Stimulated activated CD4-positive, alpha-beta T cell treated with anti-CD3 and anti-CD28 coated beads, Interleukin-15, amount 100 ng/mL, for 48 hours (primary cell): ENCODE data around the gene SKI.

Source experiments
- DNase-seq, 2 donors: peaks; one replicate each; pipeline ENCODE4 v3.0.0-alpha.2; 2020; ENCODE audit warnings: low read depth in 2 of 2

SKI gene

GRCh38 chr1:2352341-2352896 lies 124.3 kb downstream of the SKI start:
- DNase-seq, result no peak

DNA sequence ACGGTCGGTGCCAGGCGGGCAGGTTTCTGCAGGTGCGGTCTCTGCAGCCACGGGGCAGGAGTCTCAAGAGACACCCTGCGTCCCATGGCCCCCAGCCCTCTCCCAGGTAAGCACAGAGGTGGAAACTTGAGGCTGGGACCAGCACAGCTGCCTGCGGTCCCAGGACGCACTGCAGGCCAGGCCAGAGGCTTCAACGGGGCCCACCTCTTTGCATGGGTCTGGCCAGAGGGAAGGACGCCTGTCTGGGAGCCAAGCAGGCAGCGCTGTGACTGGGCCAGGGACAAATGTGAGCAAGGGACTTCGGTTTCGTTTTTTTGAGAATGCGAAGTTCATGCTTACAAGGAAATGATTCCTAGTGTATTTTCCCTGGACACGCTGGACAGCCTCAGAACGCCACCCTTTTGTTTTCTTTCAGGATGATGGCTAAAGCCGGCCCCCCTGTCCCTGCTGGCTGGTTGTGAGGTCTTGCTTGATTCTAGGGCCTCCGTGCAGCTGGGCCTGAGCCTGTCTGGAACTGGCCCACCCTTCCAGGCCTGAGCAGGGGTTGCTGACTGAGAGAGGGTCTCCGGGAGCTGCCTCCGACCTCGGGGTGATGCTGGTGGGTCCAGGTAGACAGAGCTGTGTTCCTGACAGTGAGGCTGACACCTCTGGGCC lies 124.9 kb downstream of the SKI start:
- DNase-seq, result no peak

GRCh38 chr1:2353551-2354438 lies 125.7 kb downstream of the SKI start:
- DNase-seq, result no peak

GRCh38 chr1:2354511-2355372 lies 126.6 kb downstream of the SKI start:
- DNase-seq, result no peak

DNA sequence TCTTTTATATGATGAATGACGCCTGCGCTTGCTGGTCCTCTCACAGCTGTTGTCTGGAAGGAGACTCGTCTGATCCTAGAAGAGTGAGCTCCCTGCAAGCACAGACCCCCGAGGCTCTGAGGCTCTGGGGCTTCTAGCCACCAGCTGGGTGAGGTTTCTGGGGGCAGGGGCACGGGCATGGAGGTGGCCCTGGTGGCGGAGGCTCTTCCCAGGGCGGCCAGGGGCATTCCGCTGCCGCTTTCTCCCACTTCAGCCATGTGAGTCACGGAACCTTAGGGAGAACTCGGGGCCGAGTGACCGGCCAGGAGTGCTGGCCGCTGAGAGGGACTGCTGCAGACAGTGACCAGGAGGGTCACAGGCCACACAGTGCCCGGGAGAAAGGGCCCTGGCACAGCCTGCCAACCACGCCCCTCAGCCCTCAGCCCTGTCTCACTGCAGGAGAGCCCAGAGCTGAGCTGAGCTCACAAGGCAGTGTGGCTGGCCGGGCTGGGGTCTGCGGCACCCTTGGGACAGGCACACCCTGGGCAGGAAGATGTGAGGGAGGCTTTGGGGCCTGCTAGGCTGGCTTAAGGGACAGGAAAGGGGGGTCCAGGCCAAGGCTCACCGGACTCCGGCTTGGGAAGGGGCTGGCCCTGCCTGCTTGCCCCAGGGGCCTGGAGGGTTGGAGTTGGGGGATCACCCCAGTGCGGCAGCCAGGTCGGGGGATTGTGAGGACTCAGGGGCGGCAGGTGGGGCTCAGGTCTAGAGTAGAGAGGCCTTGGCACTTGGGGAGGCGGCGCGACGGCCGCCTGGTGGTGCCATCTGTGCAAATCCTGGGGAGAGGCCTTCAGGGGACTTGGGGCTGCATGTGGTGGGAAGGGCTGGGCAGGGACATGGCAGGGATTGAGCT lies 127.5 kb downstream of the SKI start:
- DNase-seq, result no peak

DNA sequence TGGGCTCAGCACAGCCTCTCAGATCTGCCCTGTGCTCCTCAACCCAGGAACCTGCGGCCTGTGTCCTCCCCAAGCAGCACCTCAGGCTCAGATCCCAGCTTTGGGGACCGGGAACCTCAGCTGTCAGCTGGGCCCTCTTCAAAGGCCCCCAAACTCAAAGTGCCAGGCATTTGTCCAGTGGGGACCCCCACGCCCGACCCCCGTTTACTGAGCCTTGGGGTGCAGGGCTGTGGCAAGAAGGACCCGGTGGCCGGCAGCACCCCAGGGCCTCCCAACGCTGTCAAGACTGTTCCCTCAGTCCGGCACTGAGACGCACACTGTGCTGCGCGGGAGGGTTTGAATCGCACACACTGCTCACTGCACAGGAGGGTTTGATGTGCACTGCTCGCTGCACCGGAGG lies 128.3 kb downstream of the SKI start:
- DNase-seq, result no peak

DNA sequence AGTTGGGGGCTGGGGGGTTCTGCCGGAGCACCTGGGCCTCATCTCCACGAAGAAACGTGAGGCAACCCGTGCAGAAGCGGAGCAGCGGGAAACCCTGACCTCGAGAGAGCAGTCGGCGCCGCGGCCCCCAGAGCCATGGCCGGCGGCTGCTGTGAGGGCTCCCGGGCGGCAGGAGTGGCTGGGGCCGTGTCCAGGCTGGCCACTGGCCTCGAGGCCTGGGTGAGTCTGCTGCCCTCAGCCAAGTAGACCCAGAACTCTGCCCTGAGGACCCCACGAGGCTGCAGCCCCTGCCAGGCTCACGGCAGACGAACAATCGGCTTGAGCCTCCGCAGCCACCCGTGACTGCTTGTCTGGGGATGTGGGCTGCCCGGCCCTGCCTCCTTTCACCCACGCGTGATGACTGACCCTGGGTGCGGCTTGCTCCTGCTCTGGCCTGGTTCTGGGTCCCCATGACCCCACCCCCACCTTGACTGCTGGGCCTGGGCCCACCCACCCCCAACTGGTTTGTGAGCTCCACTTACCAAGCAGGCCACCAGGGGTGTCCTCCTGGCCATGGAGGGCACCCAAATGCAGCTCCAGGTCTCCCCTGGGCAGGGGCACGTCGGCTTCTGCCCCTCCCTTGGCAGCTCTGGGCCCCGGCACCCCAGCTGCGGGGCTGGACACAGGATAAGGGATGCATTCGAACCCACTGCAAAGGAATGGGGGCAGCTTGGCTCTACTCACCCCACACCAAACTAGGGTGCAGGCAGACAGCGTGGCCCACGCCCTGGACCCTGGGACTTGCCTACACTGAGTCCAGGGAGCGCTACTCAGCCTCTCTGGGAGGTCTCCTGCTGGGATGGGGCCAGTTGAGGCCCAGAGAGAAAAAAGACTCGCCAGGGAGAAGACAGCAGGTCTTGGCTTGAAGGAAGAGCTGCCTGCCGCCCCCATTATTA lies 129.1 kb downstream of the SKI start:
- no peak for DNase-seq

- DNase-seq, result no peak
These were observed 130.0 kb downstream of the SKI start for GRCh38 chr1:2358072-2358471.

- no peak for DNase-seq
These were observed 130.8 kb downstream of the SKI start for GRCh38 chr1:2358651-2359640.
